ENCODE data around the gene ZNF777. TPM values are rescaled to one million over a fixed set of nuclear protein-coding genes. Genes with fewer than 3 reads are reported as not detected.
A peak's percentile ranks its signal among the peaks of the same experiment; 100 is the strongest.

Gene ZNF777
- 9.4 TPM for polyA plus RNA-seq (2013, experiment 1 of 2)
- polyA plus RNA-seq (2013, experiment 2 of 2), result 8.5 TPM

DNA sequence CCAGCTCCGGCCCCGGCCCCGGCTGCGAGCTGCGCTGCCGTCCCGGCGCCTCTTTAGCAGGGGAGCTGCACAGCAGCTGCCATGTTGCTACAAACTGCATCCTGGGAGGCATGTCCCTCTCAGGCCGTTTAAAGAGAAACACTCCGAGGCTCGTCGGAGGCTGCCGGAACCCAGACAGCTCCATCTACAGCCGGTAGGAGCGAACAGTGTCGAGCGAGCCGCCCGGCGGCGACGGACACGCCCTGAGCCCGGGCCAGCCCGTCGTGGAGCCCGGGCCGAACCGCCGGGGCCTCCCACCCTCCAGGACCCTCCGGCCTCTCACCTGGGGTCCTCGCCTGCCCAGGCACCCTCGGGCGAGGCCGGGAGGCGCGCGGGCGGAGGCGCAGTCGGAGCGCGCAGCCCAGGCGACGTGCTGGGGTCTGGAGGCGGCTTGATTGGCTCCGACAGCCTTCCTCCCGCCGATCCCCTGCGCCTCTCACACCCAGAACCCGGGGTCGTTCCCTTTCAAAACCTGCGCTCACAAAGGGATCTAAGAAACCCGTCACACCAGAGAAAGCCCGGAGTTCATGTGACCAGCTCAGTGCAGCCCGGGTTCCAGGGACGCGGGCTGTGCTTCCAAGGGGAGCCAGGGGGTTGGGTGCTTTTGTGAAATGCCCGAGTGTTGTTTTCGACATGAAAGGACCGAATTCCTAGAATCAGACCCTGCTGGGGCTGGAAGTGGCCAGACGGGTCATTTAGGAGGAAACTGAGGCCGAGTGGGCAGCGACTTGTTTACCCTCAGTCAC is at the start of gene ZNF777:
Gene ZNF777, minus strand, starts transcription at position 570 of the 785 bp plus-strand sequence. CDS start 5,040 bp downstream, outside the sequence.
- no peaks in the 10 kb centered on the region for H3K27me3 ChIP-seq (ENCODE audit: control insufficient read depth in 1 of 2, insufficient read depth in 1 of 2, low read length in 2 of 2)
- peak within 1 kb of the TSS in 1 of 2 experiments; percentile 42 for H2BK12ac ChIP-seq (ENCODE audit: low read length in 2 of 2)
- peak within 1 kb of the TSS in 1 of 2 experiments; percentile 97 for H3K23ac ChIP-seq (ENCODE audit: low read length in 2 of 2)
- peak within 1 kb of the TSS; percentile 33 for H3K27ac ChIP-seq (ENCODE audit: low read length, poor library complexity, severe bottlenecking)
- H3K4me3 ChIP-seq (ENCODE audit: insufficient read depth in 1 of 2, low read depth in 1 of 2, low read length in 2 of 2), result peak within 1 kb of the TSS; percentile 86 to 91
- peak within 1 kb of the TSS; percentile 92 for H3K9ac ChIP-seq (ENCODE audit: low read length)
- peak within 1 kb of the TSS; percentile 96 for H3K4me2 ChIP-seq (ENCODE audit: low read length, poor library complexity, severe bottlenecking)
- H2BK120ac ChIP-seq (ENCODE audit: low read depth, low read length), result no peak within 1 kb of the TSS
- H4K91ac ChIP-seq (ENCODE audit: low read length), result peak within 1 kb of the TSS; percentile 93
- H2BK5ac ChIP-seq (ENCODE audit: low read depth, low read length, poor library complexity, severe bottlenecking), result peak within 1 kb of the TSS; percentile 80
- peak within 1 kb of the TSS in 1 of 2 experiments; percentile 96 for H3K14ac ChIP-seq (ENCODE audit: low read length in 2 of 2)
- H2BK15ac ChIP-seq (ENCODE audit: low read depth, poor library complexity, severe bottlenecking), result peak within 1 kb of the TSS; percentile 97
- peaks cover 9% of the 10 kb centered on the region for H3K4me1 ChIP-seq (ENCODE audit: control insufficient read depth, insufficient read depth, low read depth, low read length)
- peaks cover 11 to 12% of the 10 kb centered on the region in 2 experiments for H3K36me3 ChIP-seq (ENCODE audit: control insufficient read depth in 1 of 2, insufficient read depth in 2 of 2, low read depth in 1 of 2, low read length in 2 of 2)
- H3K79me1 ChIP-seq (replicated peaks; ENCODE audit: low read length, poor library complexity, severe bottlenecking), result peaks cover 23% of the 10 kb centered on the region
- H4K8ac ChIP-seq (ENCODE audit: low read length), result peak within 1 kb of the TSS; percentile 97
- H3K9me3 ChIP-seq (ENCODE audit: control insufficient read depth, low read length), result no peaks in the 10 kb centered on the region
- peak within 1 kb of the TSS; percentile 87 for H2AFZ ChIP-seq (ENCODE audit: low read depth, low read length)
- H2AK5ac ChIP-seq (ENCODE audit: low read length, severe bottlenecking), result no peak within 1 kb of the TSS
- peak within 1 kb of the TSS; percentile 90 to 93 for H3K18ac ChIP-seq (ENCODE audit: low read depth in 1 of 2, low read length in 2 of 2)
- H3K4ac ChIP-seq (ENCODE audit: low read depth in 1 of 2, low read length in 2 of 2), result peak within 1 kb of the TSS; percentile 83 to 98
- 2% methylated on average over 59 of the region's 64 CpGs for WGBS
- DNase-seq, result peak; percentile 92

- H3K36me3 ChIP-seq (ENCODE audit: control insufficient read depth in 1 of 2, insufficient read depth in 2 of 2, low read depth in 1 of 2, low read length in 2 of 2), result no peaks in the 10 kb centered on the region
- H3K4me1 ChIP-seq (ENCODE audit: control insufficient read depth, insufficient read depth, low read depth, low read length), result no peaks in the 10 kb centered on the region
- no peak overlapping the region for H3K14ac ChIP-seq (ENCODE audit: low read length in 2 of 2)
- no peak overlapping the region for H3K18ac ChIP-seq (ENCODE audit: low read depth in 1 of 2, low read length in 2 of 2)
- H2BK120ac ChIP-seq (ENCODE audit: low read depth, low read length), result no peak overlapping the region
- no peak overlapping the region for H3K23ac ChIP-seq (ENCODE audit: low read length in 2 of 2)
- H3K27ac ChIP-seq (ENCODE audit: low read length, poor library complexity, severe bottlenecking), result no peak overlapping the region
- H2BK15ac ChIP-seq (ENCODE audit: low read depth, poor library complexity, severe bottlenecking), result no peak overlapping the region
- no peak overlapping the region for H3K4me2 ChIP-seq (ENCODE audit: low read length, poor library complexity, severe bottlenecking)
- no peaks in the 10 kb centered on the region for H3K27me3 ChIP-seq (ENCODE audit: control insufficient read depth in 1 of 2, insufficient read depth in 1 of 2, low read length in 2 of 2)
- H4K8ac ChIP-seq (ENCODE audit: low read length), result no peak overlapping the region
- H3K79me1 ChIP-seq (replicated peaks; ENCODE audit: low read length, poor library complexity, severe bottlenecking), result no peaks in the 10 kb centered on the region
- peaks cover 71% of the 10 kb centered on the region for H3K9me3 ChIP-seq (ENCODE audit: control insufficient read depth, low read length)
- no peak overlapping the region for H3K4me3 ChIP-seq (ENCODE audit: insufficient read depth in 1 of 2, low read depth in 1 of 2, low read length in 2 of 2)
- H3K9ac ChIP-seq (ENCODE audit: low read length), result no peak overlapping the region
- H2BK12ac ChIP-seq (ENCODE audit: low read length in 2 of 2), result no peak overlapping the region
- H3K4ac ChIP-seq (ENCODE audit: low read depth in 1 of 2, low read length in 2 of 2), result no peak overlapping the region
- no peak for DNase-seq
- H2AK5ac ChIP-seq (ENCODE audit: low read length, severe bottlenecking), result no peak overlapping the region
- H2BK5ac ChIP-seq (ENCODE audit: low read depth, low read length, poor library complexity, severe bottlenecking), result no peak overlapping the region
- no peak overlapping the region for H2AFZ ChIP-seq (ENCODE audit: low read depth, low read length)
- no peak overlapping the region for H4K91ac ChIP-seq (ENCODE audit: low read length)
Measured at GRCh38 chr7:149510248-149510647, 49.4 kb upstream of the ZNF777 start.

GRCh38 chr7:149509774-149510173 is 48.9 kb upstream of the ZNF777 start:
- Histone ChIP-seq H3K9me3 (ENCODE audit: control insufficient read depth, low read length) (peaks cover 66% of the 10 kb centered on the region), H3K18ac (ENCODE audit: low read depth in 1 of 2, low read length in 2 of 2) (no peak overlapping the region), H3K4ac (ENCODE audit: low read depth in 1 of 2, low read length in 2 of 2) (no peak overlapping the region), H2AK5ac (ENCODE audit: low read length, severe bottlenecking) (no peak overlapping the region), H3K79me1 (replicated peaks; ENCODE audit: low read length, poor library complexity, severe bottlenecking) (no peaks in the 10 kb centered on the region), H3K4me1 (ENCODE audit: control insufficient read depth, insufficient read depth, low read depth, low read length) (no peaks in the 10 kb centered on the region), H3K9ac (ENCODE audit: low read length) (no peak overlapping the region), H3K27ac (ENCODE audit: low read length, poor library complexity, severe bottlenecking) (no peak overlapping the region), H3K23ac (ENCODE audit: low read length in 2 of 2) (no peak overlapping the region), H3K27me3 (ENCODE audit: control insufficient read depth in 1 of 2, insufficient read depth in 1 of 2, low read length in 2 of 2) (no peaks in the 10 kb centered on the region), H2BK120ac (ENCODE audit: low read depth, low read length) (no peak overlapping the region), H3K14ac (ENCODE audit: low read length in 2 of 2) (no peak overlapping the region), H4K91ac (ENCODE audit: low read length) (no peak overlapping the region), H3K4me2 (ENCODE audit: low read length, poor library complexity, severe bottlenecking) (no peak overlapping the region), H4K8ac (ENCODE audit: low read length) (no peak overlapping the region), H2BK15ac (ENCODE audit: low read depth, poor library complexity, severe bottlenecking) (no peak overlapping the region), H2AFZ (ENCODE audit: low read depth, low read length) (no peak overlapping the region), H2BK5ac (ENCODE audit: low read depth, low read length, poor library complexity, severe bottlenecking) (no peak overlapping the region), H2BK12ac (ENCODE audit: low read length in 2 of 2) (no peak overlapping the region), H3K4me3 (ENCODE audit: insufficient read depth in 1 of 2, low read depth in 1 of 2, low read length in 2 of 2) (no peak overlapping the region), H3K36me3 (ENCODE audit: control insufficient read depth in 1 of 2, insufficient read depth in 2 of 2, low read depth in 1 of 2, low read length in 2 of 2) (no peaks in the 10 kb centered on the region)
- no peak for DNase-seq

DNA sequence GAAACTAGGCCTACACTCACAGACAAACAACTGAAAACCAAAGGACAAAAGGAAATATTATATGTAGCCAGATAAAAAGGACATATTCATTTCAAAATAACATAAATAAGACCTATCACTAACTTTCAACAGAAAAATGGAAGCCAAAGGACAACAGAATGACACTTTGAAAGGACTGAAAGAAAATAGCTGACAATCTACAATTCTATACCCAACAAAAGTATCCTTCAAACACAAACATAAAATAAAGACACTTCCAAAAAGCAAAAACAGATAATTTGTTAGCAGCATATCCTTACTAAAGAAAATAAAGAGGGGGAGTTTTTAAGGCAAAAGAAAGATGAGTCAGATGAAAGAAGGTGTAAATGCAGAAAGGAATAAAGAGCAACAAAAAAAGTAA is 44.7 kb upstream of the ZNF777 start:
- Histone ChIP-seq H3K9ac (ENCODE audit: low read length) (no peak overlapping the region), H3K4me1 (ENCODE audit: control insufficient read depth, insufficient read depth, low read depth, low read length) (no peaks in the 10 kb centered on the region), H3K27me3 (ENCODE audit: control insufficient read depth in 1 of 2, insufficient read depth in 1 of 2, low read length in 2 of 2) (peaks cover 3 to 14% of the 10 kb centered on the region in 2 experiments), H3K4me3 (ENCODE audit: insufficient read depth in 1 of 2, low read depth in 1 of 2, low read length in 2 of 2) (no peak overlapping the region), H3K27ac (ENCODE audit: low read length, poor library complexity, severe bottlenecking) (no peak overlapping the region), H3K14ac (ENCODE audit: low read length in 2 of 2) (no peak overlapping the region), H2AK5ac (ENCODE audit: low read length, severe bottlenecking) (no peak overlapping the region), H3K4ac (ENCODE audit: low read depth in 1 of 2, low read length in 2 of 2) (no peak overlapping the region), H2BK12ac (ENCODE audit: low read length in 2 of 2) (no peak overlapping the region), H3K79me1 (replicated peaks; ENCODE audit: low read length, poor library complexity, severe bottlenecking) (no peaks in the 10 kb centered on the region), H4K91ac (ENCODE audit: low read length) (no peak overlapping the region), H4K8ac (ENCODE audit: low read length) (no peak overlapping the region), H3K4me2 (ENCODE audit: low read length, poor library complexity, severe bottlenecking) (no peak overlapping the region), H2BK120ac (ENCODE audit: low read depth, low read length) (no peak overlapping the region), H3K36me3 (ENCODE audit: control insufficient read depth in 1 of 2, insufficient read depth in 2 of 2, low read depth in 1 of 2, low read length in 2 of 2) (no peaks in the 10 kb centered on the region), H2AFZ (ENCODE audit: low read depth, low read length) (no peak overlapping the region), H3K23ac (ENCODE audit: low read length in 2 of 2) (no peak overlapping the region), H2BK15ac (ENCODE audit: low read depth, poor library complexity, severe bottlenecking) (no peak overlapping the region), H2BK5ac (ENCODE audit: low read depth, low read length, poor library complexity, severe bottlenecking) (no peak overlapping the region), H3K18ac (ENCODE audit: low read depth in 1 of 2, low read length in 2 of 2) (no peak overlapping the region), H3K9me3 (ENCODE audit: control insufficient read depth, low read length) (peaks cover 41% of the 10 kb centered on the region)
- DNase-seq, result no peak

Data from mesenchymal stem cell (in vitro differentiated cells and primary cell).